PC-3 (cell line): ENCODE measurements around the gene NANS. TPM values are rescaled to one million over a fixed set of nuclear protein-coding genes. Genes with fewer than 3 reads are reported as not detected.

Source experiments
- ATAC-seq: fragments of 200-7000 bp; cut with Tn5 transposase; 2 replicates; pipeline ENCODE4 v1.9.1; 2020; ENCODE audit warnings: mild to moderate bottlenecking, moderate library complexity
- BruUV-seq: library from RNA; stranded (reverse); fragments of 400-500 nt; replicated peaks from 2 replicates; lab custom pipeline; 2021; lab: Mats Ljungman, UMichigan
- CTCF ChIA-PET: fragments of 300-600 bp; sonication (Branson Sonifier 250); formaldehyde crosslinking; loops from one replicate; lab custom pipeline; 2022; ENCODE audit warnings: antibody characterized with exemption; lab: Charles Lee
- POLR2A ChIA-PET: fragments of 300-600 bp; sonication (Branson Sonifier 250); formaldehyde crosslinking; loops from one replicate; lab custom pipeline; 2022; ENCODE audit warnings: antibody characterized with exemption; ENCODE audit not compliant: unreplicated experiment; lab: Charles Lee
- DNase-seq: peaks from one replicate; pipeline ENCODE4 v3.0.0-alpha.2; 2015
- H2AFZ ChIP-seq: fragments of 300-600 bp; sonication (generic); 2 replicates; pipeline ENCODE4 v1.6.0; 2016; ENCODE audit warnings: antibody characterized with exemption, low read length
- H3F3A ChIP-seq: fragments of 300-600 bp; sonication (generic); one replicate; pipeline ENCODE4 v1.6.0; 2017; ENCODE audit warnings: antibody characterized with exemption, low read length, control low read depth, mild to moderate bottlenecking; ENCODE audit not compliant: unreplicated experiment
- H3K27ac ChIP-seq: fragments of 300-600 bp; sonication (generic); 2 replicates; pipeline ENCODE4 v1.5.1; 2016; ENCODE audit warnings: mild to moderate bottlenecking, low read length
- H3K27me3 ChIP-seq: fragments of 300-600 bp; sonication (generic); 2 replicates; pipeline ENCODE4 v1.6.1; 2016; ENCODE audit warnings: low read length, mixed read lengths
- H3K36me3 ChIP-seq: fragments of 300-600 bp; sonication (generic); 2 replicates; pipeline ENCODE4 v1.6.1; 2016; ENCODE audit warnings: low read depth, mixed run types, low read length, mixed read lengths
- H3K4me1 ChIP-seq: fragments of 300-600 bp; sonication (generic); 2 replicates; pipeline ENCODE4 v1.5.1; 2016; ENCODE audit warnings: low read length; ENCODE audit not compliant: insufficient read depth
- H3K4me2 ChIP-seq: fragments of 300-600 bp; sonication (generic); 2 replicates; pipeline ENCODE4 v1.6.0; 2016; ENCODE audit warnings: low read length
- H3K4me3 ChIP-seq: fragments of 300-600 bp; sonication (generic); 2 replicates; pipeline ENCODE4 v1.5.1; 2016; ENCODE audit warnings: mild to moderate bottlenecking, low read length, mixed read lengths
- H3K79me2 ChIP-seq: fragments of 300-600 bp; sonication (generic); 2 replicates; pipeline ENCODE4 v1.6.1; 2017; ENCODE audit warnings: low read length, mixed read lengths
- H3K9ac ChIP-seq: fragments of 300-600 bp; sonication (generic); 2 replicates; pipeline ENCODE4 v1.6.0; 2016; ENCODE audit warnings: mild to moderate bottlenecking, low read length
- H3K9me2 ChIP-seq: fragments of 300-600 bp; sonication (generic); replicated peaks from 2 replicates; pipeline ENCODE4 v1.6.1; 2016; ENCODE audit warnings: mixed run types, low read length, mixed read lengths
- H3K9me3 ChIP-seq: fragments of 300-600 bp; sonication (generic); 2 replicates; pipeline ENCODE4 v1.6.1; 2016; ENCODE audit warnings: low read length, mixed read lengths
- H4K20me1 ChIP-seq: fragments of 300-600 bp; sonication (generic); 2 replicates; pipeline ENCODE4 v1.6.1; 2016; ENCODE audit warnings: low read length, mixed read lengths
- CTCF ChIP-seq: fragments of 300-600 bp; sonication (generic); conservative IDR thresholded peaks from 2 replicates; pipeline ENCODE4 v1.5.1; 2017; ENCODE audit warnings: antibody characterized with exemption, low read depth, mild to moderate bottlenecking, low read length
- EZH2 ChIP-seq: fragments of 300-600 bp; sonication (generic); IDR thresholded peaks from one replicate; pipeline ENCODE4 v1.6.1; 2017; ENCODE audit warnings: antibody characterized with exemption, mild to moderate bottlenecking, low read length; ENCODE audit not compliant: unreplicated experiment
- EZH2phosphoT487 ChIP-seq: fragments of 300-600 bp; sonication (generic); IDR thresholded peaks from 2 replicates; pipeline ENCODE4 v1.6.1; 2018; ENCODE audit warnings: mild to moderate bottlenecking, antibody characterized with exemption, low read length, borderline replicate concordance
- intact Hi-C: fragments of 100-400 bp; cut with micrococcal nuclease; formaldehyde crosslinking; loops from 2 replicates; pipeline ENCODE4 v1.9.0; 2023
- total RNA-seq: library from RNA; depleted of rRNA; stranded (reverse); fragments of >200 nt; gene quantifications from 2 replicates; pipeline ENCODE4 v1.2.3, GENCODE V29; 2014

The NANS gene
- total RNA-seq, 1 experiment from 2014 or later, result 93.0 TPM

- H3K9me2 ChIP-seq, result no peaks in the 10 kb centered on the region
- no peaks in the 10 kb centered on the region for H3K36me3 ChIP-seq
- H3K4me2 ChIP-seq, result peak overlapping the region; percentile 98
- H3K79me2 ChIP-seq, result peaks cover 15% of the 10 kb centered on the region
- no peaks in the 10 kb centered on the region for H4K20me1 ChIP-seq
- H3K4me3 ChIP-seq, result peak overlapping the region; percentile 88
- H3K4me1 ChIP-seq, result peaks cover 16% of the 10 kb centered on the region
- peak overlapping the region; percentile 98 for H2AFZ ChIP-seq
- peak overlapping the region; percentile 30 for H3K27ac ChIP-seq
- H3F3A ChIP-seq, result no peaks in the 10 kb centered on the region
- ATAC-seq, result peak; percentile 52
- H3K9ac ChIP-seq, result peak overlapping the region; percentile 84
- peak; percentile 38 for DNase-seq
- TF ChIP-seq EZH2, result no peak
- TF ChIP-seq CTCF, result peak; percentile 49; the same call in 1 of the 2 replicates
- TF ChIP-seq EZH2phosphoT487, result no peak
- CTCF ChIA-PET, result no interaction called here
- no peaks in the 10 kb centered on the region for H3K9me3 ChIP-seq
- BruUV-seq, result TSS peak; percentile 57
- H3K27me3 ChIP-seq, result no peaks in the 10 kb centered on the region
- POLR2A ChIA-PET, result interaction anchor here (0.7 kb wide), 1 partner anchor 151 kb away, joined by 3 read pairs; no protein-coding TSS in a partner anchor
- intact Hi-C loops, result loop anchor here (2.0 kb wide), 2 partner anchors 75 to 145 kb away; partner anchors contain the start of gene CORO2A
Observed at GRCh38 chr9:98117984-98118639, 61.6 kb downstream of the NANS start.

- Histone ChIP-seq H3F3A (no peaks in the 10 kb centered on the region), H3K36me3 (no peaks in the 10 kb centered on the region), H3K4me1 (peaks cover 16% of the 10 kb centered on the region), H3K9me2 (no peaks in the 10 kb centered on the region), H3K27me3 (no peaks in the 10 kb centered on the region), H3K9ac (peak within 1 kb of the TSS; percentile 84), H3K4me3 (peak within 1 kb of the TSS; percentile 88), H4K20me1 (no peaks in the 10 kb centered on the region), H3K79me2 (peaks cover 15% of the 10 kb centered on the region), H2AFZ (peak within 1 kb of the TSS; percentile 98), H3K4me2 (peak within 1 kb of the TSS; percentile 98), H3K27ac (peak within 1 kb of the TSS; percentile 30), H3K9me3 (no peaks in the 10 kb centered on the region)
- no TSS peak for BruUV-seq
- TF ChIP-seq CTCF (peak; percentile 47; the same call in 1 of the 2 replicates), EZH2phosphoT487 (no peak), EZH2 (no peak)
- ChIA-PET CTCF (interaction anchor here (0.6 kb wide), 1 partner anchor 28 kb away, joined by 3 read pairs; no protein-coding TSS in a partner anchor), POLR2A (interaction anchor here (0.7 to 0.8 kb wide), 2 partner anchors 100 to 152 kb away, joined by 3 read pairs; no protein-coding TSS in a partner anchor)
- ATAC-seq (peak; percentile 81), DNase-seq (peak; percentile 62)
- intact Hi-C loops, result loop anchor here (2.0 kb wide), 2 partner anchors 74 to 144 kb away; partner anchors contain the start of gene CORO2A
Observed at GRCh38 chr9:98118640-98119601, 62.4 kb downstream of the NANS start, which contains the start of gene TRIM14. TRIM14 (minus strand) TSS chr9:98119222; CDS start chr9:98119188, 34 bp downstream.
